Right atrium auricular region (tissue), 2 donors: ENCODE measurements around the gene ATF7IP. TPM values are rescaled to one million over a fixed set of nuclear protein-coding genes. Genes with fewer than 3 reads are reported as not detected.

ENCODE experiments used
- DNase-seq: peaks from one replicate; pipeline ENCODE4 v3.0.0-alpha.2; 2019; ENCODE audit warnings: low spot score
- H3K27ac ChIP-seq, 2 donors: fragments of 200-600 bp; sonication (generic); 1 replicate in 1 of 2; 2 replicates in 1 of 2; pipeline ENCODE4 v1.5.1; 2016 to 2019
- H3K27me3 ChIP-seq, 2 donors: fragments of 200-600 bp; sonication (generic); one replicate each; pipeline versions ENCODE4 v1.5.1 to v1.6.0; 2017 to 2019
- H3K36me3 ChIP-seq: fragments of 200-600 bp; sonication (generic); one replicate; pipeline ENCODE4 v1.5.1; 2016
- H3K4me1 ChIP-seq, 2 donors: fragments of 200-600 bp; sonication (generic); one replicate each; pipeline versions ENCODE4 v1.5.1 to v1.6.0; 2017 to 2019
- H3K4me3 ChIP-seq, 2 donors: fragments of 200-600 bp; sonication (generic); 1 replicate in 1 of 2; 2 replicates in 1 of 2; pipeline ENCODE4 v1.5.1; 2017 to 2019; ENCODE audit warnings: mild to moderate bottlenecking in 1 of 2, moderate library complexity in 1 of 2
- H3K9me3 ChIP-seq, 2 donors: fragments of 200-600 bp; sonication (generic); one replicate each; pipeline ENCODE4 v1.5.1; 2019
- total RNA-seq, 2 donors: library from RNA; depleted of rRNA; stranded (reverse); fragments of >200 nt; gene quantifications; one replicate each; pipeline ENCODE4 v1.1.0, GENCODE V29; 2016
- TF ChIP-seq, protein P1 (sequence below), 2 donors: fragments of 200-600 bp; sonication (generic); IDR thresholded peaks; one replicate each; pipeline ENCODE4 v1.5.1; 2019; ENCODE audit warnings: antibody characterized with exemption in 2 of 2

ATF7IP gene
- total RNA-seq, 2 donors from 2014 or later = 33.1 to 39.7 TPM

DNA sequence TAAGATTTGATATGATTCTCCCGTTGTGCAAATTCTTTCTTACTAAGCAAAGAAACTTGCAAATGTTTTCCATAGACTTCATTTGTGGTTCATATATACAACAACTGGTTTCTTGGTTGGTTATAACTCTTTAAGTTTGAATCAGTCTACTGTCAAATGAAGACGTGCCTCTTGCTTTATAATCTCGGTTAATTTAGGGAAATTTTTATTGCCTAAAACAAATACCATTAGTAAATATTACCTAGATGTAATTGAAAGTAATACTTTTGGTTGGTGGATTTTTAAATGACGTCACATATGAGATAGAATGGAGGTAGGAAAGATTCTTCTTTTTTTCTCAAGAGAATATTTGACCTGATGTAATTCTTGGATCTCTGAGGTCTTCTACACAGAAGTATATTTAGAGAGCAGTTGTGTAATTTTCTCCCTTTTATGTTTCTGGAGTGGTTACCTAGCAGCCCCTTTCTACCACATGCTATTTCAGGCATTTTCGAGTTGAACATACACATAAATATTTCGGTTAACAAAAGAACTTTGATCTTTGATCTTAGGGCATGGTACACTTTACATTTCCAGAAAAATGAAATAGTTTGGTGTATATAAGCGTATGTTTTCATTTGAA lies 1.7 kb downstream of the ATF7IP start:
- Histone ChIP-seq H3K9me3 (no peaks in the 10 kb centered on the region), H3K4me1 (peaks cover 0 to 16% of the 10 kb centered on the region in 2 donors), H3K4me3 (peak overlapping the region; percentile 64 to 91), H3K36me3 (no peaks in the 10 kb centered on the region), H3K27me3 (no peaks in the 10 kb centered on the region), H3K27ac (peak overlapping the region; percentile 95 to 99)
- TF ChIP-seq, protein P1, sequence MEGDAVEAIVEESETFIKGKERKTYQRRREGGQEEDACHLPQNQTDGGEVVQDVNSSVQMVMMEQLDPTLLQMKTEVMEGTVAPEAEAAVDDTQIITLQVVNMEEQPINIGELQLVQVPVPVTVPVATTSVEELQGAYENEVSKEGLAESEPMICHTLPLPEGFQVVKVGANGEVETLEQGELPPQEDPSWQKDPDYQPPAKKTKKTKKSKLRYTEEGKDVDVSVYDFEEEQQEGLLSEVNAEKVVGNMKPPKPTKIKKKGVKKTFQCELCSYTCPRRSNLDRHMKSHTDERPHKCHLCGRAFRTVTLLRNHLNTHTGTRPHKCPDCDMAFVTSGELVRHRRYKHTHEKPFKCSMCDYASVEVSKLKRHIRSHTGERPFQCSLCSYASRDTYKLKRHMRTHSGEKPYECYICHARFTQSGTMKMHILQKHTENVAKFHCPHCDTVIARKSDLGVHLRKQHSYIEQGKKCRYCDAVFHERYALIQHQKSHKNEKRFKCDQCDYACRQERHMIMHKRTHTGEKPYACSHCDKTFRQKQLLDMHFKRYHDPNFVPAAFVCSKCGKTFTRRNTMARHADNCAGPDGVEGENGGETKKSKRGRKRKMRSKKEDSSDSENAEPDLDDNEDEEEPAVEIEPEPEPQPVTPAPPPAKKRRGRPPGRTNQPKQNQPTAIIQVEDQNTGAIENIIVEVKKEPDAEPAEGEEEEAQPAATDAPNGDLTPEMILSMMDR (IDR thresholded peaks at IDR 0.05) = no peak
- no peak for DNase-seq

DNA sequence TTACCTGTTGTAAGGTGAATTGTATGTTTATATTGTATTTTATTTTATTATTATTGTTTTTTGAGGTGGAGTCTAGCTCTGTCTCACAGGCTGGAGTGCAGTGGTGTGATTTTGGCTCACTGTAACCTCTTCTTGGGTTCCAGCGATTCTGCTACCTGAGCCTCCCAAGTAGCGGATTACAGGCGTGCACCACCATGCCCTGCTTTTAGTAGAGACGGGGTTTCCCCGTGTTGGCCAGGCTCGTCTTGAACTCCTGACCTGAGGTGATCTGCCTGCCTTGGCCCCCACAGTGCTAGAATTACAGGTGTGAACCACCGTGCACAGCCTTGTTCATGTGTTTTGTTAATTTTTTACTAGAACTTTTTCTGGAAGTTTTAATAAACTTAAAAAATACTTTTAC lies 3.8 kb downstream of the ATF7IP start:
- Histone ChIP-seq H3K27me3 (no peaks in the 10 kb centered on the region), H3K36me3 (no peaks in the 10 kb centered on the region), H3K9me3 (no peaks in the 10 kb centered on the region), H3K27ac (no peak overlapping the region), H3K4me3 (no peak overlapping the region), H3K4me1 (peaks cover 0 to 23% of the 10 kb centered on the region in 2 donors)
- no peak for DNase-seq
- TF ChIP-seq, protein P1 (IDR thresholded peaks at IDR 0.05) = no peak

DNA sequence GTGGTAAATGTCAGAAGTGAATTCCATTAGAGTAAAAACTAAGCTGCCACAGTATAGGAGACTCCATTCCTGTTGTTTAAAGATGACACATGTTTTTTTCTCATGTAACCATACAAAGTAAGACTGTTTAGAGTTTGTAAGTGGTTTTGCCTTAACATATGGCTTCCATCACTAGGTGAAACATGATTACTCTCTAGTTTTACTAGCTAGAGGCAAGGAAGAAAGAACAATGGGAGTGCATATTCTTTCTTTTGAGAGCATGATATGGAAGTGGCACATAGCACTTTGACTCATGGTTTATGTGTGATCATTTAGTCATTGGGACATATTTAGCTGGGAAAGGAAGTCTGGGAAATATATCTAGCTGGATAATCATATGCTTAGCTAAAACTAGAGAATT lies 7.7 kb downstream of the ATF7IP start:
- H3K4me3 ChIP-seq = no peak overlapping the region
- peak overlapping the region; percentile 5 to 23 for H3K27ac ChIP-seq
- peaks cover 0 to 19% of the 10 kb centered on the region in 2 donors for H3K4me1 ChIP-seq
- TF ChIP-seq, protein P1 (IDR thresholded peaks at IDR 0.05) = no peak
- no peaks in the 10 kb centered on the region for H3K36me3 ChIP-seq
- no peaks in the 10 kb centered on the region for H3K27me3 ChIP-seq
- DNase-seq = no peak
- H3K9me3 ChIP-seq = no peaks in the 10 kb centered on the region

DNA sequence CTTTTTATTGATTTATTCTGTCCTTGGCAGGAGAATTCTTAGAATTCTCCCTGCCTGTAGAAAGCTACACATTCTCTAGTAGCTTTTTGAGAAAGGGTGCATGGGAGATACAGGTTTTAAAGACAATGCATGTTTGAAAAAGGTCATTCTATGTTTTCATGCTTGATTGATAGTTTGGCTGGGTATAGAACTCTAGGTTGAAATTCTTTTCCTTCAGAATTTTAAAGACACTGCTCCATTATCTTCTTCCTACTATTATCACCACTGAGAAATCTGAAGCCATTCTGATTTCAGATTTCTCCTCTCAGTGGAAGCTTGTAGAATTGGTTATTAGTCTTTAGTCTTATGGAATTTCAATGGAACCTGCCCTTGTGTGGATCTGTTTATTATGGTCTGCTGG lies 14.0 kb downstream of the ATF7IP start:
- Histone ChIP-seq H3K4me1 (peaks cover 0 to 16% of the 10 kb centered on the region in 2 donors), H3K27me3 (no peaks in the 10 kb centered on the region), H3K36me3 (no peaks in the 10 kb centered on the region), H3K9me3 (peaks cover 6 to 19% of the 10 kb centered on the region in 2 donors), H3K4me3 (no peak overlapping the region), H3K27ac (no peak overlapping the region)
- TF ChIP-seq, protein P1 (IDR thresholded peaks at IDR 0.05) = no peak
- no peak for DNase-seq

DNA sequence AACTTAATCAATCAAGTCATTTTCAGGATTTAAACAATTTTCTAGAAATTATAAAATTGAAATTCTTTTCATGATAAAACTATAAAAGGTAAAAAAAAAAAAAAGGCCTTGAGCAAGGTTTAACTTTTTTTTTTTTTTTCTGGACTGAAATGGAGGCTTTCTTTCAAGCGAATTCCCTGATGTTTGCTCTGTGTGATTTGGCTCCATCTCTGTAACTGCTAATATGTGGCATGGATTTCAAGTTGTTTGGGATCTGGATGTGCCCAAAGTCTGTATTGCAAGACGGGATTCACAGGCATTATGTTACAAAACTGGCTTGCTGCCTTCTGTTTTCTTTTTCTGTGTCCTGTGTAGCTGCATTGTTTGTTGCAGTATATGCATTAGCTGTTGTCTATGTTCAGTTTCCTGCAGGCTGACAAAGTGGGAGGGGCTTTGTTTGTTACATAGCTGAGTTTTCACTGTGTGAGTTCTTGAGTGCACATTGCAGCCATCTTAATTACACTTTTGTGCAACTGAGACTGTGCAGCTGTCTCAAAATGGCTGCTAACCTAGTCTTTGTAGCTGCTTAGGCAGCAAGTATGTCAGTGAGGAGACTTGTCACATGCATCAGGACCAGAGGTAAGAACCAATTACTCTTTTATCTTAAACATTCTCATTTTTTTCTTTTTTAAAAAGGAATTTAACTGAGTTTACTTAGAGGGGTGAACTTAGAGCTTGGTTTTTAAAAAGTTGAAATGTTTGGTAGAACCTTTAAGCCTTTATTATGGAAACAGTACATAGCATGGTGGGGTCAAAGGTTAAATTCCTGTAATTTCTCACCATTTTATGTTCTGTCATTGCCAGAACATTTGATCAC lies 19.5 kb downstream of the ATF7IP start:
- no peaks in the 10 kb centered on the region for H3K36me3 ChIP-seq
- no peaks in the 10 kb centered on the region for H3K27me3 ChIP-seq
- peaks cover 0 to 29% of the 10 kb centered on the region in 2 donors for H3K4me1 ChIP-seq
- peak overlapping the region; percentile 75 to 87 for H3K27ac ChIP-seq
- TF ChIP-seq, protein P1 (IDR thresholded peaks at IDR 0.05) = no peak
- peak overlapping the region; percentile 25 to 42 for H3K4me3 ChIP-seq
- H3K9me3 ChIP-seq = peaks cover 0 to 11% of the 10 kb centered on the region in 2 donors
- no peak for DNase-seq
